HG02763 (cell line): ENCODE data around the gene ZNF212.

Source experiments
- ATAC-seq: cut with Tn5 transposase; IDR thresholded peaks from one replicate; pipeline ENCODE4 v1.9.1; 2021; ENCODE audit warnings: mild to moderate bottlenecking, moderate library complexity; ENCODE audit not compliant: unreplicated experiment

The ZNF212 gene

GRCh38 chr7:149304006-149304405 is 64.6 kb downstream of the ZNF212 start:
- no peak for ATAC-seq
